Transverse colon (tissue), 4 donors: ENCODE data around the gene RASGRP3. TPM values are rescaled to one million over a fixed set of nuclear protein-coding genes. Genes with fewer than 3 reads are reported as not detected.
A peak's percentile ranks its signal among the peaks of the same experiment; 100 is the strongest.

ENCODE experiments used
- DNase-seq: peaks from one replicate; pipeline ENCODE4 v3.0.0-alpha.2; 2019
- H3K27ac ChIP-seq, 4 donors: fragments of 200-600 bp; sonication (generic); 2 replicates each; pipeline ENCODE4 v1.5.1; 2016 to 2018; ENCODE audit warnings: inconsistent platforms in 4 of 4
- H3K27me3 ChIP-seq: fragments of 200-600 bp; sonication (generic); 2 replicates; pipeline ENCODE4 v1.5.1; 2017; ENCODE audit warnings: inconsistent platforms
- H3K36me3 ChIP-seq, 4 donors: fragments of 200-600 bp; sonication (generic); 2 replicates each; pipeline ENCODE4 v1.5.1; 2017 to 2019; ENCODE audit warnings: inconsistent platforms in 4 of 4
- H3K4me1 ChIP-seq, 4 donors: fragments of 200-600 bp; sonication (generic); 2 replicates each; pipeline ENCODE4 v1.5.1; 2017 to 2020; ENCODE audit warnings: inconsistent platforms in 4 of 4
- H3K4me3 ChIP-seq, 4 donors: fragments of 200-600 bp; sonication (generic); 1 replicate in 1 of 4; 2 replicates in 3 of 4; pipeline versions ENCODE4 v1.5.1 to v1.6.1; 2017 to 2019; ENCODE audit warnings: inconsistent platforms in 4 of 4
- H3K9me3 ChIP-seq, 2 donors: fragments of 200-600 bp; sonication (generic); 2 replicates each; pipeline ENCODE4 v1.5.1; 2017 to 2019; ENCODE audit warnings: inconsistent platforms in 2 of 2
- EP300 ChIP-seq: sonication (generic); formaldehyde crosslinking; IDR thresholded peaks from one replicate; pipeline ENCODE4 v1.6.1; 2017; ENCODE audit warnings: antibody characterized with exemption, low read depth
- POLR2A ChIP-seq: fragments of 450-650 bp; IDR thresholded peaks from one replicate; pipeline ENCODE4 v1.6.1; 2016; ENCODE audit warnings: antibody characterized with exemption, mild to moderate bottlenecking, moderate library complexity
- POLR2AphosphoS5 ChIP-seq, 3 donors: sonication (generic); formaldehyde crosslinking; IDR thresholded peaks; one replicate each; pipeline ENCODE4 v1.6.1; 2016; ENCODE audit warnings: antibody characterized with exemption in 3 of 3
- WGBS, 2 donors: methylation state at CpG; one replicate each; pipeline ENCODE4 v1.1.5; 2018; ENCODE audit warnings: low coverage in 1 of 2; 5-methylcytosine and 5-hydroxymethylcytosine counted together
- in situ Hi-C, 4 donors: fragments of 200-750 bp; cut with MboI; loops; one replicate each; pipeline versions ENCODE4 v1.15.0 to v1.15.1; 2017; ENCODE audit warnings: low sequenced_read_pairs in 3 of 4, low pct_ligation_motif_present in 1 of 4, low pct_unique_long_range_greater_than_20kb in 1 of 4
- intact Hi-C: fragments of 100-400 bp; cut with DNase I; formaldehyde crosslinking; loops from one replicate; pipeline ENCODE4 v1.15.1; 2023; ENCODE audit warnings: low total_unique reads
- total RNA-seq, 4 donors: library from RNA; depleted of rRNA; stranded (reverse); fragments of >200 nt; gene quantifications; one replicate each; pipeline ENCODE4 v1.1.0, GENCODE V29; 2016
- TF ChIP-seq, protein P1 (sequence below), 5 experiments: fragments of 200-600 bp in 3 of 5; fragments of 450-650 bp in 2 of 5; sonication (generic) in 3 of 5; IDR thresholded peaks; 1 replicate in 2 of 5; 2 replicates in 3 of 5; pipeline ENCODE4 v1.5.1; 2016 to 2017; ENCODE audit warnings: antibody characterized with exemption in 5 of 5, inconsistent platforms in 3 of 5, mild to moderate bottlenecking in 2 of 5, moderate library complexity in 1 of 5

The RASGRP3 gene
- total RNA-seq, 4 donors from 2014 or later, result 3.4 to 16.5 (median 4.8) TPM; not detected in 1

- Histone ChIP-seq H3K4me3 (peak overlapping the region in 3 of 4 donors; percentile 46 to 69 (median 63)), H3K9me3 (no peaks in the 10 kb centered on the region)
These were observed 343 bp downstream of the RASGRP3 start for GRCh38 chr2:33476793-33477190.

DNA sequence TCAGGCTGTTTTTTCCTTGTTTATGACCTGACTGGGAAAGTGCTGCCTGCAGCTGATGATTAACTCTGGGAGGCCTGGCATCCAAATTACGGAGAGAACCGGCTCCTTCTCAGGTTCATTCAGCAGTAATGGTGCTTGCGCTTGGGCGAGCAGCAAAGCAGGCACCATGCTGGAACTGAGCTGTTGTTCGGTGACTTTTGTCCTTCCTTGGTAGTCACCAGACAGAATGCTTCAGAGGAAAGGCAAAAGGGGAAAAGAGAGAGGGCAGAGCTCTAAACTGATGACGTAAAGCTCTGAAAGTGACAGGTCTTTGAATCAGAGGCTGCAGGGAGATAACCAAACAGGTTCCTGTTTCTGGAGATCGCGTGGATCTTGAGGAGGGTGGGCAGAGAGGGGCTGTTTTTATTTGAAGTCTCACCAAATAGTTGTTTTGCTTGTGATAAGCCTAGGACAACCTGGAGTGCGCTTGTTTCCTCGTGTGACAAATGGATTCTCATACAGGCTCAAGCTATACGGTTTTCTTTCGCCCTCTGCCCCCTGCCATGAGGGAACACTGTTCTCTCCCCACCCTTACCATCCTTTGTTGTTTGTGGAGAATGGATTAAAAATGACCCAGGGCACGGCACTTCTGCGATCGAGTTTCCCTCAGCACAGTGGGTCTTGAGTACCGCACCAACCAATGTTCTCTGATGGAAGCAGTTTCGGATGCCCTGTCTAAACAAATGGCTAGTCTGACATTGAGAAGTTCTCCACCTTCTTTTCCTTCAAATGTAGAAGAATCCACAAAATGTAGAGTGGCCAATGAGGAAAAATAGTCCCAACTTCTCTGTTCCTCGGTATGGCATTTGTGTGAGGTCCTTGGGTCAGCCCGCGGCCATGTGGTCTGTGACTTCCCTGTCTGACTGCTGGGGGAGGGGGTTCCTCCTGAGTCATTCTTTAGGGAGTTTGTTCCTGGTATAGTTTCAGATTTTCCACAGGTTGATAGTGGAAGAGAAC lies 1.3 kb downstream of the RASGRP3 start:
- intact Hi-C loops, result loop anchor here (5.0 to 10.0 kb wide), 2 partner anchors 107 to 1600 kb away; no protein-coding TSS in a partner anchor
- H3K36me3 ChIP-seq, result no peaks in the 10 kb centered on the region
- H3K9me3 ChIP-seq, result no peaks in the 10 kb centered on the region
- peak; percentile 13 for TF ChIP-seq POLR2A
- TF ChIP-seq EP300, result no peak
- peak in 2 of 3 donors; percentile 38 to 51 for TF ChIP-seq POLR2AphosphoS5 (IDR thresholded peaks at IDR 0.05)
- WGBS, 2 donors, result 50 to 51% methylated on average over 4 to 20 of the region's 20 CpGs
- peak overlapping the region in 3 of 4 donors; percentile 46 to 69 (median 63) for H3K4me3 ChIP-seq
- in situ Hi-C loops, result loop anchor here in 1 of 4 donors (10.0 kb wide), 1 partner anchor 97 kb away; no protein-coding TSS in a partner anchor
- peaks cover 4 to 18% (median 14%) of the 10 kb centered on the region in 4 donors for H3K4me1 ChIP-seq
- DNase-seq, result peak; percentile 44
- H3K27me3 ChIP-seq, result no peaks in the 10 kb centered on the region
- peak overlapping the region; percentile 88 to 90 (median 89) for H3K27ac ChIP-seq

More at GRCh38 chr2:33476793-33477190, 343 bp downstream of the RASGRP3 start:
- Histone ChIP-seq H3K4me1 (peaks cover 4 to 18% (median 14%) of the 10 kb centered on the region in 4 donors), H3K36me3 (no peaks in the 10 kb centered on the region), H3K27me3 (no peaks in the 10 kb centered on the region), H3K27ac (peak overlapping the region; percentile 88 to 90 (median 89))
- TF ChIP-seq POLR2AphosphoS5 (IDR thresholded peaks at IDR 0.05) (no peak), POLR2A (no peak), EP300 (no peak)
- TF ChIP-seq, protein P1, sequence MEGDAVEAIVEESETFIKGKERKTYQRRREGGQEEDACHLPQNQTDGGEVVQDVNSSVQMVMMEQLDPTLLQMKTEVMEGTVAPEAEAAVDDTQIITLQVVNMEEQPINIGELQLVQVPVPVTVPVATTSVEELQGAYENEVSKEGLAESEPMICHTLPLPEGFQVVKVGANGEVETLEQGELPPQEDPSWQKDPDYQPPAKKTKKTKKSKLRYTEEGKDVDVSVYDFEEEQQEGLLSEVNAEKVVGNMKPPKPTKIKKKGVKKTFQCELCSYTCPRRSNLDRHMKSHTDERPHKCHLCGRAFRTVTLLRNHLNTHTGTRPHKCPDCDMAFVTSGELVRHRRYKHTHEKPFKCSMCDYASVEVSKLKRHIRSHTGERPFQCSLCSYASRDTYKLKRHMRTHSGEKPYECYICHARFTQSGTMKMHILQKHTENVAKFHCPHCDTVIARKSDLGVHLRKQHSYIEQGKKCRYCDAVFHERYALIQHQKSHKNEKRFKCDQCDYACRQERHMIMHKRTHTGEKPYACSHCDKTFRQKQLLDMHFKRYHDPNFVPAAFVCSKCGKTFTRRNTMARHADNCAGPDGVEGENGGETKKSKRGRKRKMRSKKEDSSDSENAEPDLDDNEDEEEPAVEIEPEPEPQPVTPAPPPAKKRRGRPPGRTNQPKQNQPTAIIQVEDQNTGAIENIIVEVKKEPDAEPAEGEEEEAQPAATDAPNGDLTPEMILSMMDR (IDR thresholded peaks at IDR 0.05), result no peak
- DNase-seq, result no peak
- in situ Hi-C loops, result loop anchor here in 1 of 4 donors (10.0 kb wide), 1 partner anchor 98 kb away; no protein-coding TSS in a partner anchor
- intact Hi-C loops, result loop anchor here (5.0 to 10.0 kb wide), 2 partner anchors 108 to 1599 kb away; no protein-coding TSS in a partner anchor
- whole genome bisulfite sequencing, 2 donors, result 3 to 6% methylated on average over 3 to 4 of the region's 4 CpGs

DNA sequence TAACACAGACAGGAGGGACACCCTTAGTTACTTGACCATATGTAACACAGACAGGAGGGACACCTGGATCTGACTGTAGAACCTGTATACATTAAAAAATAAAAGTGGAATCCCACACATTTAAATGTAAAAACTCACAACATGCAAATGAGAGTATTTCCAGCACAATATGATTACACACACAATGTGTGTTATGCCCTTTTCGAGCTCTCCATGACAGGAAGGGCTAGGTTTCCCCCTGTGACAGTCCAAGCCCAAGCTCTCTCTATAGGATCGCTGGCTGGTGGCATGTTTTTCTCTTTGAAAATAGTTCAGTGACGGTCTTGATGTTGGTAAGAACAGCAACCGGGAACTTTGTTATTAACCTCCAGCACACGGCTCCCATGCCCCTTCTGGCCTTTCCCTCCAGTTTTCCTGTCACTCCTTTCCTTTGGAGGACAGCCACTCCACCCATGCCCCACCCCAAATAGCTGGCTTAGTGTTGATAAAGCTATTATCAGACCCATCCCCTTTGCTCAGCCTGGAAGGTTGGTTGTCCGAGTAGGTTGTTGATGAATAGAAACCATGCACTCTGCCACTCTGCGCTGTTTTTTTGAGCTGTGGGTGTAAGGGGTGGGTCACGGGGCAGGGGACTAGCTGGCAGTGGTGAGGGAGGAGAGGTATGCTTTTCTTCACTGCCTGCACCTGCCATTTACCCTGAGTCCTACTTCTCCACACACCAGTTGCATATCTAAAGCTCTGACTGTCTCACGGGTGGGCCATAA lies 2.7 kb downstream of the RASGRP3 start:
- 67 to 74% methylated on average over 4 to 9 of the region's 9 CpGs for WGBS, 2 donors
- TF ChIP-seq POLR2A, result peak; percentile 9
- TF ChIP-seq EP300, result no peak
- in situ Hi-C loops, result loop anchor here in 1 of 4 donors (10.0 kb wide), 1 partner anchor 96 kb away; no protein-coding TSS in a partner anchor

GRCh38 chr2:33482518-33482917 lies 6.1 kb downstream of the RASGRP3 start:
- WGBS, 2 donors, result 64% methylated on average over 2 of the region's 2 CpGs; no CpG with 5 or more reads in 1 of the 2 donors
- Histone ChIP-seq H3K36me3 (no peaks in the 10 kb centered on the region), H3K4me1 (peaks cover 0 to 11% (median 3%) of the 10 kb centered on the region in 4 donors), H3K27me3 (no peaks in the 10 kb centered on the region), H3K4me3 (no peak overlapping the region), H3K27ac (no peak overlapping the region), H3K9me3 (peaks cover 3 to 8% of the 10 kb centered on the region in 2 donors)
- DNase-seq, result no peak
- TF ChIP-seq, protein P1 (IDR thresholded peaks at IDR 0.05), result no peak
- TF ChIP-seq POLR2AphosphoS5 (IDR thresholded peaks at IDR 0.05) (no peak), POLR2A (no peak), EP300 (no peak)
- intact Hi-C loops, result no loop called here
- in situ Hi-C loops, result no loop called here

More for the DNA sequence above, 2.7 kb downstream of the RASGRP3 start:
- intact Hi-C loops, result loop anchor here (5.0 to 10.0 kb wide), 2 partner anchors 106 to 1602 kb away; no protein-coding TSS in a partner anchor
- no peaks in the 10 kb centered on the region for H3K36me3 ChIP-seq
- H3K4me3 ChIP-seq, result no peak overlapping the region
- H3K27me3 ChIP-seq, result no peaks in the 10 kb centered on the region
- H3K9me3 ChIP-seq, result no peaks in the 10 kb centered on the region
- H3K27ac ChIP-seq, result peak overlapping the region in 2 of 4 donors; percentile 88 to 90
- peaks cover 4 to 19% (median 15%) of the 10 kb centered on the region in 4 donors for H3K4me1 ChIP-seq
- peak; percentile 43 for DNase-seq
